OCI-M1 (cell line): ENCODE data around the gene MBD1.
"Not testable (repeated sequence)": the region's sequence is repeated elsewhere in the genome, so short reads cannot be mapped to it uniquely, and the experiment has no call there.

Source experiments
- DNase-seq: peaks from one replicate; lab custom pipeline; 2025; lab: John Stamatoyannopoulos, UW

The MBD1 gene

GRCh38 chr18:50289108-50289443, 7.8 kb upstream of the MBD1 start:
- DNase-seq: no peak

- DNase-seq: not testable (repeated sequence)
Measured at GRCh38 chr18:50288348-50289107, 7.2 kb upstream of the MBD1 start.

- DNase-seq: peak; percentile 99
Measured at GRCh38 chr18:50287441-50288347, 6.4 kb upstream of the MBD1 start, which contains the start of gene CXXC1. CXXC1 (minus strand) TSS chr18:50287692; CDS start chr18:50287589, 103 bp downstream.

- DNase-seq: no peak
Measured at GRCh38 chr18:50287028-50287440, 5.7 kb upstream of the MBD1 start.

- DNase-seq: peak; percentile 29
Measured at GRCh38 chr18:50286391-50287027, 5.2 kb upstream of the MBD1 start.

- no peak for DNase-seq
Measured at GRCh38 chr18:50285631-50286321, 4.5 kb upstream of the MBD1 start.

- no peak for DNase-seq
Measured at GRCh38 chr18:50285071-50285470, 3.7 kb upstream of the MBD1 start.

GRCh38 chr18:50284255-50284885, 3.0 kb upstream of the MBD1 start:
- DNase-seq: no peak

- DNase-seq: no peak
Measured at GRCh38 chr18:50283469-50284209, 2.3 kb upstream of the MBD1 start.

GRCh38 chr18:50282521-50283335, 1.4 kb upstream of the MBD1 start:
- no peak for DNase-seq

GRCh38 chr18:50281972-50282520, 723 bp upstream of the MBD1 start:
- DNase-seq: no peak

- no peak for DNase-seq
Measured at GRCh38 chr18:50280707-50281294, 522 bp downstream of the MBD1 start.

GRCh38 chr18:50279752-50280151, 1.6 kb downstream of the MBD1 start:
- DNase-seq: no peak

GRCh38 chr18:50277942-50278341, 3.4 kb downstream of the MBD1 start:
- no peak for DNase-seq

- no peak for DNase-seq
Measured at GRCh38 chr18:50276452-50276851, 4.9 kb downstream of the MBD1 start.

- DNase-seq: no peak
Measured at GRCh38 chr18:50275503-50276036, 5.8 kb downstream of the MBD1 start.

GRCh38 chr18:50274941-50275340, 6.4 kb downstream of the MBD1 start:
- no peak for DNase-seq

GRCh38 chr18:50274044-50274442, 7.3 kb downstream of the MBD1 start:
- DNase-seq: no peak
